Stimulated activated naive CD8-positive, alpha-beta T cell treated with anti-CD3 and anti-CD28 coated beads, Interleukin-15, Interleukin-2, amounts not matched to agents 100 ng/mL and 50 ng/mL, for 24 hours (primary cell): ENCODE measurements around the gene PDHB.

ENCODE experiments used
- H3K27ac Mint-ChIP-seq: one replicate; pipeline ENCODE4 v1.8.0; 2021; ENCODE audit warnings: mild to moderate bottlenecking, mixed read lengths
- H3K27me3 Mint-ChIP-seq: one replicate; pipeline ENCODE4 v1.8.0; 2021; ENCODE audit warnings: mixed read lengths
- H3K36me3 Mint-ChIP-seq: one replicate; pipeline ENCODE4 v1.8.0; 2021; ENCODE audit warnings: low read depth, mixed read lengths
- H3K4me1 Mint-ChIP-seq: one replicate; pipeline ENCODE4 v1.8.0; 2021; ENCODE audit warnings: low read depth, mixed read lengths
- H3K4me3 Mint-ChIP-seq: one replicate; pipeline ENCODE4 v1.8.0; 2021; ENCODE audit warnings: mild to moderate bottlenecking, mixed read lengths
- H3K9me3 Mint-ChIP-seq: one replicate; pipeline ENCODE4 v1.8.0; 2021; ENCODE audit warnings: mixed read lengths

PDHB gene

GRCh38 chr3:58394339-58394738, 39.3 kb downstream of the PDHB start:
- no peak overlapping the region for H3K4me3 Mint-ChIP-seq
- no peak overlapping the region for H3K27ac Mint-ChIP-seq
- H3K9me3 Mint-ChIP-seq = no peaks in the 10 kb centered on the region
- H3K27me3 Mint-ChIP-seq = no peaks in the 10 kb centered on the region
- no peaks in the 10 kb centered on the region for H3K4me1 Mint-ChIP-seq
- peaks cover 67% of the 10 kb centered on the region for H3K36me3 Mint-ChIP-seq

DNA sequence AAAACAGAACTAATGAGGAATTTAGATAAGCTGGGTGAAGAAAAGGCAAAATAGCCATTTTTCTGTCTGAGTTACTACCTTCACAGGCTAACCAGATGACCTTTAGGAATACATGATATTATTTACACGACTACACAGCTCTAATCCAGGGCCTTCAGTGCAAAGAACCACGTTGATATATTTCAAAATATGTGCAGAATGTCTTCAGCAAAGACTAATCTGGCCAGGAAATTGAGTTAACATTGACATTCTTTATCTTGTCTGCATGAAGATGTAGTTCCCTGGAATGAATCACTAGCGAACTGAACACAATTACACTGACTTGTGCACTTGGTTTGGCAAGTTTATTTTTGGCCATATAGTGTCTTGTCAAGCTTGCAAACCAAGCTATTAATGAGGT, 41.5 kb downstream of the PDHB start:
- peaks cover 3% of the 10 kb centered on the region for H3K4me1 Mint-ChIP-seq
- no peak overlapping the region for H3K4me3 Mint-ChIP-seq
- H3K27me3 Mint-ChIP-seq = no peaks in the 10 kb centered on the region
- H3K27ac Mint-ChIP-seq = no peak overlapping the region
- H3K36me3 Mint-ChIP-seq = peaks cover 58% of the 10 kb centered on the region
- H3K9me3 Mint-ChIP-seq = no peaks in the 10 kb centered on the region

DNA sequence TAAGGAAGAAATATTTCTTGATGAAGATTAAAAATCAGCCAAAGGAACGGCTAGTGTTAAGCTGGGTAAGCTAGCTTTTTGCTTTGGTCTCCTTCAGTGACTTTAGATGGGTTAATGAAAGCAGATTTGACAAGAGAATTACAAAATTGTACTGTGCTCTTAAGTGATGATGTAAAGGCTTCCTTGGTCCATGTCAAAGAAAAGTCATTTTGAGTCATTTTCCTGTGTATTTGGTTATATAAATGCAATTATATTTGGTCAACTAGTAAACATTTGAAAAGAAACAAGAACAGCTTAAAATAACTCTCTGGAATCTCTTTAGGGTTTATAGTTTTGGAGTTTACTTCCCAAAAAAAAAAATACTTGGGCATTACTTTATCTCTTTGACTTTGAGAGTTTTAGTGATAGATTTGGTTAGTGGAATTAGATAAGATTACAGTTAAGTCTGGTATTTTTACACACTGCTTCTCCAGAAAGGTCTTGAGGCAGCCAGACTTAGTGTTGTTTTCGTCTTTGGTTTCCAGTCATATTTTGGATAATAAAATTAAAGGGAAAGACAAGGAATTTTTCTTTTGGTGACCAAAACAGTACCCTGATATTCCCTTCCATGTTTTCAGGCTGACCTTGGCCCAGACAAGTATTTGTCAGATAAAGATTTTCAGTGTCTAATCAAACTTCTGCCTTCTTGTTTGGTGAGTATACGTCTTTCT, 42.3 kb downstream of the PDHB start:
- peaks cover 52% of the 10 kb centered on the region for H3K36me3 Mint-ChIP-seq
- H3K27me3 Mint-ChIP-seq = no peaks in the 10 kb centered on the region
- H3K27ac Mint-ChIP-seq = no peak overlapping the region
- peaks cover 3% of the 10 kb centered on the region for H3K4me1 Mint-ChIP-seq
- H3K4me3 Mint-ChIP-seq = no peak overlapping the region
- H3K9me3 Mint-ChIP-seq = no peaks in the 10 kb centered on the region

DNA sequence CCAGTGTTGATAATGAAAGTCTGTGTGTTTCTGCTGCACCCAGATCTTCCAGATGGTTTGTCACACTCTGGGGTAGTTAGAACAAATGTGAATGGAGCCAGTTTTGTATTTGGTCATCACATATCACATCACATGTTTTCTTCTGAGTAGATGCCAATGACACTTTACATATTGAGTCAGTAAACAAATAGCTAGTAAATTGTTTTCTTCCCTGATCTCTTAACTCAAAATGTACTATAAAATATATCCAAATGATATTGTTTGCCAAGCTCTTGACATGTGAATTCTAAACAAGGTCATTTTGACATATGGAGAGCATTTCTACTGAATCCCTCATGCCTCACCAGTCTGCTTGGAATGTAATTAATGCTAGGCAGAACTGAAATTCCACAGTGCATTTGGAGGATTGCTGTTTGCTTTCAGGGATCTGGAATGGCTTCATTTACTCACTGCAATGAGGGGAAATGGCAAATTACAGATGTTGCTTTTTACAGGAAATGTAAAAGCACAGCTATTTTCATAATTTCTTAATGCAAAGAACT, 45.0 kb downstream of the PDHB start:
- H3K4me3 Mint-ChIP-seq = no peak overlapping the region
- no peaks in the 10 kb centered on the region for H3K27me3 Mint-ChIP-seq
- H3K27ac Mint-ChIP-seq = no peak overlapping the region
- peaks cover 8% of the 10 kb centered on the region for H3K4me1 Mint-ChIP-seq
- peaks cover 43% of the 10 kb centered on the region for H3K36me3 Mint-ChIP-seq
- H3K9me3 Mint-ChIP-seq = no peaks in the 10 kb centered on the region

DNA sequence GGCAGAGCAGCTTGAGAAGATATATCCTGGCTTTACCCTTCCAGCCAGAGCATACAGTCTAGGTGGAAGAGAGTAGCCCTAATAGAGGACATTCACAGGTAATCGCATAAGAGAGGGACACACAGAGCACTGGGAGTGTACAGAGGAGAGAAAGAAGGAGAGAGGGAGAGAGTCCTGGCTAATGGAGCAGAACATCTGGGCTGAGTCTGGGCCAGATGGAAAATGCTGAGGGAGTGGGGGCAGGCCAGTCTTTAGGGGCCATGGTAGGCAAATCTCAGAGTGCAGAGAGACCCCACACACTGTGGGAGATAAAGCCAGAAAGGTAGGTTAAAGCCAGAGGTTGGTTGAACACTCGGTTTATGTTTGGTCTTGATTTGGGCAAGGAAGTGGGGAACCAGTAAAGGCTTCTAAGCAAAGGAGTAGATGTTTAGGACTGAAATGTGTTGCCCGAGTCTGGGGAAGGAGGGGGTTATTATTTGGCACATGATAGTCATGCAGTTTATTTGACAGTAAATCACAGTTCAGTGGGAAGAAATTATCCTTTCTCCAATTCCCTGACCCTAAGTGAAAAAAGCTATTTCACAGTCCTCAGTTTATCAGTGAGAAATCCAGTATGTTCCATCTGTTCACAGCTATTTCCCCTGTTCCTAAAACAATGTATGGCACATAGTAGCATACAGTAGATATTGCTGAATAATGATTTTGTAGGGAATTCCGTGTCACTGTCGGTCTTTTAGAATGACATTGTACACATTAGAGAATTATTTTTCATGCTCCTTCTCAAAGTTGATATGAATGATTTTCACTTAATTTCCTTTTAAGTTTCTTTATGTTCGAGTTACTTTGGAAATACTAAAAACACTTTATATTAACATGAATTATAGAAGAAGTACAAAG, 45.7 kb downstream of the PDHB start:
- H3K27ac Mint-ChIP-seq = peak overlapping the region; percentile 9
- H3K27me3 Mint-ChIP-seq = no peaks in the 10 kb centered on the region
- peaks cover 8% of the 10 kb centered on the region for H3K4me1 Mint-ChIP-seq
- no peak overlapping the region for H3K4me3 Mint-ChIP-seq
- no peaks in the 10 kb centered on the region for H3K9me3 Mint-ChIP-seq
- H3K36me3 Mint-ChIP-seq = peaks cover 44% of the 10 kb centered on the region

DNA sequence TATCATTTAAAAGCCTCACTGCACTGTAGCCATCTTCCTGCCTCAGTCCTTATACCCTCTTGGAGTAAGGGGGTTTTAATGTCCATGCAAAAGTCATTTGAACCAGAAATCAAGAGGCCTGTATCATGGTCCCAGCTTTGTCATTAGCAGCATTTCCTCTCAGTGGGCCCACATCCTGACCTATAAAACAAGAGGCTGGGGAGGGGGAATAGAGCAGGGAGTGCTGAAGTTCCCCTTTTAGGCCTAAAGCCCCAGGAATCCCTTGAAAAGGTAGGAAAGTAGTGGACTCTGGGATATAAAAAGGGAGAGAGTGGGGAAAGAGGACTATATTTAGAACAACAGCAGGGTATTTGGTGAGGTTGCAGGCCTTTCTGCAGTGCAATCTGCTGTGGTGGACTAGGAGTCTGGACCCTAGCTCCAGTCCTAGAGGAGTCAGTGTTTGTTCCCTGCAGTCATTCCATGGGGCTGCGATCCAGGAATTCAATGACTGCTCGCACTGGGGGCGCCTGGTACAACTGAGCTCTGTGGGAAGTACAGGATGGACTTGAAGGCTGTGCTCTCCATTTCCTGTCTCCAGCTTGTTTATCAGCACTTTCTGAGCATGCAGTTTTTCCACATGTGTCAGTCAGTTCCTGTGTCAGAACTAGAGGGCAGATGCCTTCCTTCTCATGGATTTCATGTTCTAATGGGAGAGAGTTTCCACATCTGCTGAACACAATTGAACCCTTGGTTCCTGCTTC, 46.8 kb downstream of the PDHB start:
- peaks cover 8% of the 10 kb centered on the region for H3K4me1 Mint-ChIP-seq
- H3K27ac Mint-ChIP-seq = no peak overlapping the region

GRCh38 chr3:58384381-58385090, 49.1 kb downstream of the PDHB start:
- H3K9me3 Mint-ChIP-seq = no peaks in the 10 kb centered on the region
- peak overlapping the region; percentile 11 for H3K27ac Mint-ChIP-seq
- H3K36me3 Mint-ChIP-seq = peaks cover 42% of the 10 kb centered on the region
- no peak overlapping the region for H3K4me3 Mint-ChIP-seq
- H3K27me3 Mint-ChIP-seq = no peaks in the 10 kb centered on the region
- H3K4me1 Mint-ChIP-seq = peaks cover 8% of the 10 kb centered on the region

More for the DNA sequence above, 46.8 kb downstream of the PDHB start:
- no peaks in the 10 kb centered on the region for H3K27me3 Mint-ChIP-seq
- no peaks in the 10 kb centered on the region for H3K9me3 Mint-ChIP-seq
- no peak overlapping the region for H3K4me3 Mint-ChIP-seq
- peaks cover 44% of the 10 kb centered on the region for H3K36me3 Mint-ChIP-seq

DNA sequence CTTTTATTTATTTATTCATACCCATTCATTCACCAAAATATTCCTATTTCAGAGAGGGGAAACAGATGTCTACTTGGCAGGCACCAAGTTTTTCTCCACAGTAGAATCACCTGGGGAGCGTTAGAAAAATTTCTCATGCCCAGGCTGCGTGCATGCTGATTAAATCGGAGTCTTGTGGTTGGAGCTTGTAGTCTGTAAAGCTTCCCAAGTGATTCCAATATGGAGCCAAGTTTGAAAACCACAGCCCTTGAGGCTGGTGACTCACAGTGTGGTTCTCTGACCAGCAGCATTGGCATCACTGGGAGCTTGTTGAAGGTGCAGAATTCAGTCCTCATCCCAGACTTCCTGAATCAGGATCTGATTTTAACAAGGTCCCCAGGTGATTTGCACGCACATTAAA, 49.7 kb downstream of the PDHB start:
- Mint-ChIP-seq H3K27me3 (no peaks in the 10 kb centered on the region), H3K4me1 (peaks cover 8% of the 10 kb centered on the region), H3K4me3 (no peak overlapping the region), H3K27ac (no peak overlapping the region), H3K9me3 (no peaks in the 10 kb centered on the region), H3K36me3 (peaks cover 44% of the 10 kb centered on the region)

- Mint-ChIP-seq H3K27me3 (no peaks in the 10 kb centered on the region), H3K9me3 (no peaks in the 10 kb centered on the region), H3K36me3 (peaks cover 42% of the 10 kb centered on the region), H3K4me3 (no peak overlapping the region), H3K27ac (no peak overlapping the region), H3K4me1 (peaks cover 8% of the 10 kb centered on the region)
Observed at GRCh38 chr3:58383476-58383875, 50.2 kb downstream of the PDHB start.

GRCh38 chr3:58379351-58380073, 54.1 kb downstream of the PDHB start:
- Mint-ChIP-seq H3K4me3 (no peak overlapping the region), H3K9me3 (no peaks in the 10 kb centered on the region), H3K36me3 (peaks cover 27% of the 10 kb centered on the region), H3K4me1 (peaks cover 4% of the 10 kb centered on the region), H3K27me3 (no peaks in the 10 kb centered on the region), H3K27ac (peak overlapping the region; percentile 32)

GRCh38 chr3:58377750-58378149, 55.9 kb downstream of the PDHB start:
- Mint-ChIP-seq H3K36me3 (peaks cover 28% of the 10 kb centered on the region), H3K27me3 (no peaks in the 10 kb centered on the region), H3K4me3 (no peak overlapping the region), H3K9me3 (no peaks in the 10 kb centered on the region), H3K4me1 (peaks cover 6% of the 10 kb centered on the region), H3K27ac (no peak overlapping the region)
